ENCODE data around the gene RPL41.

GRCh38 chr12:56103066-56103711 lies 13.2 kb upstream of the RPL41 start:
- no peak for TF ChIP-seq RAD21 (IDR thresholded peaks at IDR 0.05; ENCODE audit: insufficient read depth, low read depth, low read length)
- TF ChIP-seq SMAD1 (IDR thresholded peaks at IDR 0.05; ENCODE audit: low read depth, partially characterized antibody) = no peak
- no peak for TF ChIP-seq YY1 (IDR thresholded peaks at IDR 0.05; ENCODE audit: low read depth, low read length)
- no peak for TF ChIP-seq CREB1 (IDR thresholded peaks at IDR 0.05; ENCODE audit: low read depth)
- no peak for TF ChIP-seq MTA3 (IDR thresholded peaks at IDR 0.05; ENCODE audit: borderline replicate concordance, low read length)
- TF ChIP-seq, protein P1, sequence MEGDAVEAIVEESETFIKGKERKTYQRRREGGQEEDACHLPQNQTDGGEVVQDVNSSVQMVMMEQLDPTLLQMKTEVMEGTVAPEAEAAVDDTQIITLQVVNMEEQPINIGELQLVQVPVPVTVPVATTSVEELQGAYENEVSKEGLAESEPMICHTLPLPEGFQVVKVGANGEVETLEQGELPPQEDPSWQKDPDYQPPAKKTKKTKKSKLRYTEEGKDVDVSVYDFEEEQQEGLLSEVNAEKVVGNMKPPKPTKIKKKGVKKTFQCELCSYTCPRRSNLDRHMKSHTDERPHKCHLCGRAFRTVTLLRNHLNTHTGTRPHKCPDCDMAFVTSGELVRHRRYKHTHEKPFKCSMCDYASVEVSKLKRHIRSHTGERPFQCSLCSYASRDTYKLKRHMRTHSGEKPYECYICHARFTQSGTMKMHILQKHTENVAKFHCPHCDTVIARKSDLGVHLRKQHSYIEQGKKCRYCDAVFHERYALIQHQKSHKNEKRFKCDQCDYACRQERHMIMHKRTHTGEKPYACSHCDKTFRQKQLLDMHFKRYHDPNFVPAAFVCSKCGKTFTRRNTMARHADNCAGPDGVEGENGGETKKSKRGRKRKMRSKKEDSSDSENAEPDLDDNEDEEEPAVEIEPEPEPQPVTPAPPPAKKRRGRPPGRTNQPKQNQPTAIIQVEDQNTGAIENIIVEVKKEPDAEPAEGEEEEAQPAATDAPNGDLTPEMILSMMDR (IDR thresholded peaks at IDR 0.05 in 2 of 3, conservative IDR thresholded peaks at IDR 0.05 in 1 of 3; ENCODE audit: control insufficient read depth in 2 of 3, extremely low read depth in 1 of 3, insufficient read depth in 1 of 3, low read depth in 3 of 3, low read length in 3 of 3) = no peak
- TF ChIP-seq JUND (IDR thresholded peaks at IDR 0.05; ENCODE audit: low read depth, low read length) = no peak
- TF ChIP-seq, protein P2, sequence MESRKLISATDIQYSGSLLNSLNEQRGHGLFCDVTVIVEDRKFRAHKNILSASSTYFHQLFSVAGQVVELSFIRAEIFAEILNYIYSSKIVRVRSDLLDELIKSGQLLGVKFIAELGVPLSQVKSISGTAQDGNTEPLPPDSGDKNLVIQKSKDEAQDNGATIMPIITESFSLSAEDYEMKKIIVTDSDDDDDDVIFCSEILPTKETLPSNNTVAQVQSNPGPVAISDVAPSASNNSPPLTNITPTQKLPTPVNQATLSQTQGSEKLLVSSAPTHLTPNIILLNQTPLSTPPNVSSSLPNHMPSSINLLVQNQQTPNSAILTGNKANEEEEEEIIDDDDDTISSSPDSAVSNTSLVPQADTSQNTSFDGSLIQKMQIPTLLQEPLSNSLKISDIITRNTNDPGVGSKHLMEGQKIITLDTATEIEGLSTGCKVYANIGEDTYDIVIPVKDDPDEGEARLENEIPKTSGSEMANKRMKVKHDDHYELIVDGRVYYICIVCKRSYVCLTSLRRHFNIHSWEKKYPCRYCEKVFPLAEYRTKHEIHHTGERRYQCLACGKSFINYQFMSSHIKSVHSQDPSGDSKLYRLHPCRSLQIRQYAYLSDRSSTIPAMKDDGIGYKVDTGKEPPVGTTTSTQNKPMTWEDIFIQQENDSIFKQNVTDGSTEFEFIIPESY (IDR thresholded peaks at IDR 0.05) = no peak
- TF ChIP-seq POLR2A (IDR thresholded peaks at IDR 0.05; ENCODE audit: low read depth, low read length) = no peak
- no peak for TF ChIP-seq ZBTB40 (IDR thresholded peaks at IDR 0.05; ENCODE audit: borderline replicate concordance)
- no peak for TF ChIP-seq DPF2 (IDR thresholded peaks at IDR 0.05)
- TF ChIP-seq, protein P3, sequence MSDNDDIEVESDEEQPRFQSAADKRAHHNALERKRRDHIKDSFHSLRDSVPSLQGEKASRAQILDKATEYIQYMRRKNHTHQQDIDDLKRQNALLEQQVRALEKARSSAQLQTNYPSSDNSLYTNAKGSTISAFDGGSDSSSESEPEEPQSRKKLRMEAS (IDR thresholded peaks at IDR 0.05; ENCODE audit: low read depth, low read length) = no peak
